DOHH2 (cell line): ENCODE data around the gene DAO.

Source experiments
- EZH2phosphoT487 ChIP-seq: fragments of 200-600 bp; sonication (generic); IDR thresholded peaks from 2 replicates; pipeline ENCODE4 v1.6.1; 2017; ENCODE audit warnings: borderline replicate concordance, mild to moderate bottlenecking, antibody characterized with exemption, low read length, moderate library complexity, mixed read lengths
- TF ChIP-seq, protein P1 (sequence below): fragments of 200-600 bp; sonication (generic); IDR thresholded peaks from one replicate; pipeline ENCODE4 v1.5.1; 2014; ENCODE audit warnings: antibody characterized with exemption, mild to moderate bottlenecking, low read depth, low read length; ENCODE audit not compliant: poor library complexity, severe bottlenecking

DNA sequence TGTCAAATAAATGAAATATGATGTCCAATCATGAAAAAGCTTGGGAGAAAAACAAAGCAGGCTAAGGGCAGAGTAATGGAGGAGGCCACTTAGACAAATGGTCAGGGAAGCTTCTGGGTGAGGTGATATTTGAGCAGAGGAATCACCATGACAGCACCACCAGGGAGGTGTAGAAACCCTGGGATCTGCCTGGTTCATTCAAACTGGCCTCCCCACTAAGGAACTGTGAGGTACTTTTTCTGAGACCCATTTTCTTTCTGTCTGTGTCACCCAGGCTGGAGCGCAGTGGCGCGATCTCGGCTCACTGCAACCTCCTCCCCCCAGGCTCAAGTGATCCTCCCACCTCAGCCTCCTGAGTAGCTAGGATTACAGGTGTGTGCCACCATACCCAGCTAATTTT lies 14.7 kb upstream of the DAO start:
- TF ChIP-seq, protein P1, sequence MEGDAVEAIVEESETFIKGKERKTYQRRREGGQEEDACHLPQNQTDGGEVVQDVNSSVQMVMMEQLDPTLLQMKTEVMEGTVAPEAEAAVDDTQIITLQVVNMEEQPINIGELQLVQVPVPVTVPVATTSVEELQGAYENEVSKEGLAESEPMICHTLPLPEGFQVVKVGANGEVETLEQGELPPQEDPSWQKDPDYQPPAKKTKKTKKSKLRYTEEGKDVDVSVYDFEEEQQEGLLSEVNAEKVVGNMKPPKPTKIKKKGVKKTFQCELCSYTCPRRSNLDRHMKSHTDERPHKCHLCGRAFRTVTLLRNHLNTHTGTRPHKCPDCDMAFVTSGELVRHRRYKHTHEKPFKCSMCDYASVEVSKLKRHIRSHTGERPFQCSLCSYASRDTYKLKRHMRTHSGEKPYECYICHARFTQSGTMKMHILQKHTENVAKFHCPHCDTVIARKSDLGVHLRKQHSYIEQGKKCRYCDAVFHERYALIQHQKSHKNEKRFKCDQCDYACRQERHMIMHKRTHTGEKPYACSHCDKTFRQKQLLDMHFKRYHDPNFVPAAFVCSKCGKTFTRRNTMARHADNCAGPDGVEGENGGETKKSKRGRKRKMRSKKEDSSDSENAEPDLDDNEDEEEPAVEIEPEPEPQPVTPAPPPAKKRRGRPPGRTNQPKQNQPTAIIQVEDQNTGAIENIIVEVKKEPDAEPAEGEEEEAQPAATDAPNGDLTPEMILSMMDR: no peak
- no peak for TF ChIP-seq EZH2phosphoT487
